Caco-2 (cell line): ENCODE results near the gene RHEX. TPM values are rescaled to one million over a fixed set of nuclear protein-coding genes. Genes with fewer than 3 reads are reported as not detected.

Source experiments
- BruUV-seq: library from RNA; stranded (reverse); fragments of 400-500 nt; replicated peaks from 2 replicates; lab custom pipeline; 2021; lab: Mats Ljungman, UMichigan
- CTCF ChIA-PET: fragments of 300-600 bp; sonication (Branson Sonifier 250); formaldehyde crosslinking; loops from one replicate; lab custom pipeline; 2022; ENCODE audit warnings: antibody characterized with exemption; lab: Charles Lee
- POLR2A ChIA-PET: fragments of 300-600 bp; sonication (Branson Sonifier 250); formaldehyde crosslinking; loops from one replicate; lab custom pipeline; 2022; ENCODE audit warnings: antibody characterized with exemption; lab: Charles Lee
- DNase-seq, 2 experiments: peaks; one replicate each; pipeline versions ENCODE4 v3.0.0 to v3.0.0-alpha.2; 2020 to 2022
- H3K27me3 ChIP-seq: replicated peaks from 2 replicates; pipeline ENCODE4 v1.6.0; 2011; ENCODE audit warnings: low read length; ENCODE audit not compliant: control insufficient read depth, insufficient read depth
- H3K36me3 ChIP-seq: 2 replicates; pipeline ENCODE4 v1.5.1; 2011; ENCODE audit warnings: low read length; ENCODE audit not compliant: control insufficient read depth, insufficient read depth
- H3K4me1 ChIP-seq: fragments of 250-450 bp; sonication (Bioruptor Pico); 2 replicates; pipeline ENCODE4 v1.5.1; 2020; ENCODE audit warnings: mild to moderate bottlenecking
- H3K4me3 ChIP-seq: 2 replicates; pipeline ENCODE4 v1.5.1; 2011; ENCODE audit warnings: low read depth, mild to moderate bottlenecking, control low read depth, low read length
- H3K9me3 ChIP-seq: fragments of 250-450 bp; sonication (Bioruptor Pico); 2 replicates; pipeline ENCODE4 v1.5.1; 2020; ENCODE audit warnings: mild to moderate bottlenecking, moderate library complexity
- H3K27ac Mint-ChIP-seq: one replicate; pipeline ENCODE4 v1.8.0; 2022; ENCODE audit warnings: mixed read lengths; ENCODE audit not compliant: unreplicated experiment
- H3K27me3 Mint-ChIP-seq: one replicate; pipeline ENCODE4 v1.8.0; 2022; ENCODE audit warnings: mixed read lengths; ENCODE audit not compliant: insufficient read depth, unreplicated experiment
- H3K36me3 Mint-ChIP-seq: one replicate; pipeline ENCODE4 v1.8.0; 2022; ENCODE audit warnings: mild to moderate bottlenecking, mixed read lengths; ENCODE audit not compliant: insufficient read depth, unreplicated experiment
- H3K4me1 Mint-ChIP-seq: one replicate; pipeline ENCODE4 v1.8.0; 2022; ENCODE audit warnings: low read depth, mixed read lengths; ENCODE audit not compliant: unreplicated experiment
- H3K4me3 Mint-ChIP-seq: one replicate; pipeline ENCODE4 v1.8.0; 2022; ENCODE audit warnings: mild to moderate bottlenecking, moderate library complexity, mixed read lengths; ENCODE audit not compliant: unreplicated experiment
- H3K9me3 Mint-ChIP-seq: one replicate; pipeline ENCODE4 v1.8.0; 2022; ENCODE audit warnings: mixed read lengths; ENCODE audit not compliant: unreplicated experiment
- intact Hi-C: fragments of 100-400 bp; cut with micrococcal nuclease; formaldehyde crosslinking; loops from one replicate; pipeline ENCODE4 v1.10.0; 2022; ENCODE audit not compliant: unreplicated experiment
- total RNA-seq: library from RNA; stranded (reverse); gene quantifications from 2 replicates; pipeline ENCODE4 v1.2.3, GENCODE V29; 2022
- TF ChIP-seq, protein P1 (sequence below), 2 experiments: fragments of 200-600 bp in 1 of 2; IDR thresholded peaks; 1 replicate in 1 of 2; 2 replicates in 1 of 2; pipeline versions ENCODE4 v1.5.1 to v1.8.0; 2011 to 2022; ENCODE audit warnings: antibody characterized with exemption in 1 of 2, control low read depth in 1 of 2, inconsistent platforms in 1 of 2, low read depth in 1 of 2, low read length in 1 of 2, mild to moderate bottlenecking in 1 of 2, moderate library complexity in 1 of 2; ENCODE audit not compliant: insufficient read depth in 1 of 2, severe bottlenecking in 1 of 2, unreplicated experiment in 1 of 2

The RHEX gene
- total RNA-seq, 1 experiment from 2014 or later = not detected

DNA sequence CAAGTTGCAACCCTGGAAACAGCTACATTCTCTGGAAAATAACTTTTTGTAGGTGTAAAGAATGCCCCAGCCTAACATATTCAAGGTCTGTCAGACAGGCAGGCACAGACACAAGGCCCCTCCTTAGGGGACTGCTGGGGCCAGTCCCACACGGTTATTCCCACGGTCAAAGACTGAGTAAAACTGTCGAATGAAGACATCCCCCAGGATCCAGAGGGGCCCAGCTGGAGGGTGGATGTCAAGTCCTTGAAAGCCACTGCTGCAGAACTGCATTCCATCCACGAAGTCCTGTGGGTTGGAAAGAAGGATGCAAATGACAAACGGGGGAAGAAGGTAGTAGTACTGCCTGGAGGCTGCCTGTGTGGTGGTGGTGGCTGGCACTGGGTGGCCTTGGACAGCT lies 42.9 kb upstream of the RHEX start:
- Mint-ChIP-seq H3K27me3 (no peaks in the 10 kb centered on the region), H3K27ac (no peak overlapping the region), H3K4me3 (no peak overlapping the region), H3K9me3 (no peaks in the 10 kb centered on the region), H3K36me3 (no peaks in the 10 kb centered on the region), H3K4me1 (no peaks in the 10 kb centered on the region)
- BruUV-seq = no TSS peak
- H3K4me3 ChIP-seq = no peak overlapping the region
- H3K9me3 ChIP-seq = no peaks in the 10 kb centered on the region
- DNase-seq = no peak
- H3K36me3 ChIP-seq = no peaks in the 10 kb centered on the region
- ChIA-PET POLR2A (interaction anchor here (0.6 kb wide), 1 partner anchor 445 kb away, joined by 3 read pairs; no protein-coding TSS in a partner anchor), CTCF (no interaction called here)
- TF ChIP-seq, protein P1, sequence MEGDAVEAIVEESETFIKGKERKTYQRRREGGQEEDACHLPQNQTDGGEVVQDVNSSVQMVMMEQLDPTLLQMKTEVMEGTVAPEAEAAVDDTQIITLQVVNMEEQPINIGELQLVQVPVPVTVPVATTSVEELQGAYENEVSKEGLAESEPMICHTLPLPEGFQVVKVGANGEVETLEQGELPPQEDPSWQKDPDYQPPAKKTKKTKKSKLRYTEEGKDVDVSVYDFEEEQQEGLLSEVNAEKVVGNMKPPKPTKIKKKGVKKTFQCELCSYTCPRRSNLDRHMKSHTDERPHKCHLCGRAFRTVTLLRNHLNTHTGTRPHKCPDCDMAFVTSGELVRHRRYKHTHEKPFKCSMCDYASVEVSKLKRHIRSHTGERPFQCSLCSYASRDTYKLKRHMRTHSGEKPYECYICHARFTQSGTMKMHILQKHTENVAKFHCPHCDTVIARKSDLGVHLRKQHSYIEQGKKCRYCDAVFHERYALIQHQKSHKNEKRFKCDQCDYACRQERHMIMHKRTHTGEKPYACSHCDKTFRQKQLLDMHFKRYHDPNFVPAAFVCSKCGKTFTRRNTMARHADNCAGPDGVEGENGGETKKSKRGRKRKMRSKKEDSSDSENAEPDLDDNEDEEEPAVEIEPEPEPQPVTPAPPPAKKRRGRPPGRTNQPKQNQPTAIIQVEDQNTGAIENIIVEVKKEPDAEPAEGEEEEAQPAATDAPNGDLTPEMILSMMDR (IDR thresholded peaks at IDR 0.05; ENCODE audit: insufficient read depth in 1 of 2, low read depth in 1 of 2, low read length in 1 of 2, severe bottlenecking in 1 of 2, unreplicated experiment in 1 of 2) = no peak
- intact Hi-C loops = no loop called here
- H3K4me1 ChIP-seq = no peaks in the 10 kb centered on the region
- H3K27me3 ChIP-seq = no peaks in the 10 kb centered on the region

DNA sequence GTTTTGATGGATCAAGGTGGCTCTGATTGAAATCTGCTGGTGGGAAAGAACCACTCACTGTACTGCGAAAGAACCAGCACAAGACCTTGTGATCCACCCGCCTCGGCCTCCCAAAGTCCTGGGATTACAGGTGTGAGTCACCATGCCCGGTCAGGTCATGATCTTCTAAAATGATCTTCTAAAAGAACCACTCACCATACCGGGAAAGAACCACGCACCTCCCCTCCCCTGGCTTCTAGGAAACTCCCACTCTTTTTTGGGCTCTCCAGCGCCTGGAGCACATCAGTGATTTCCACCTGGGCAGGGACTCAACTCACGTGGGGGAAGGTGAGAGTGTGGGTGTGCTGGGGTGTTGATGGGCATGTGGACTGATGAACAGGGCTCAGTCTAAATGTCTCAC lies 41.9 kb upstream of the RHEX start:
- Histone ChIP-seq H3K36me3 (no peaks in the 10 kb centered on the region), H3K27me3 (no peaks in the 10 kb centered on the region), H3K4me1 (no peaks in the 10 kb centered on the region), H3K9me3 (no peaks in the 10 kb centered on the region), H3K4me3 (no peak overlapping the region)
- DNase-seq = no peak
- intact Hi-C loops = no loop called here
- H3K4me1 Mint-ChIP-seq = no peaks in the 10 kb centered on the region
- no peak overlapping the region for H3K27ac Mint-ChIP-seq
- TF ChIP-seq, protein P1 (IDR thresholded peaks at IDR 0.05; ENCODE audit: insufficient read depth in 1 of 2, low read depth in 1 of 2, low read length in 1 of 2, severe bottlenecking in 1 of 2, unreplicated experiment in 1 of 2) = no peak
- H3K4me3 Mint-ChIP-seq = no peak overlapping the region
- H3K9me3 Mint-ChIP-seq = no peaks in the 10 kb centered on the region
- ChIA-PET CTCF (no interaction called here), POLR2A (no interaction called here)
- no peaks in the 10 kb centered on the region for H3K27me3 Mint-ChIP-seq
- H3K36me3 Mint-ChIP-seq = no peaks in the 10 kb centered on the region
- no TSS peak for BruUV-seq

DNA sequence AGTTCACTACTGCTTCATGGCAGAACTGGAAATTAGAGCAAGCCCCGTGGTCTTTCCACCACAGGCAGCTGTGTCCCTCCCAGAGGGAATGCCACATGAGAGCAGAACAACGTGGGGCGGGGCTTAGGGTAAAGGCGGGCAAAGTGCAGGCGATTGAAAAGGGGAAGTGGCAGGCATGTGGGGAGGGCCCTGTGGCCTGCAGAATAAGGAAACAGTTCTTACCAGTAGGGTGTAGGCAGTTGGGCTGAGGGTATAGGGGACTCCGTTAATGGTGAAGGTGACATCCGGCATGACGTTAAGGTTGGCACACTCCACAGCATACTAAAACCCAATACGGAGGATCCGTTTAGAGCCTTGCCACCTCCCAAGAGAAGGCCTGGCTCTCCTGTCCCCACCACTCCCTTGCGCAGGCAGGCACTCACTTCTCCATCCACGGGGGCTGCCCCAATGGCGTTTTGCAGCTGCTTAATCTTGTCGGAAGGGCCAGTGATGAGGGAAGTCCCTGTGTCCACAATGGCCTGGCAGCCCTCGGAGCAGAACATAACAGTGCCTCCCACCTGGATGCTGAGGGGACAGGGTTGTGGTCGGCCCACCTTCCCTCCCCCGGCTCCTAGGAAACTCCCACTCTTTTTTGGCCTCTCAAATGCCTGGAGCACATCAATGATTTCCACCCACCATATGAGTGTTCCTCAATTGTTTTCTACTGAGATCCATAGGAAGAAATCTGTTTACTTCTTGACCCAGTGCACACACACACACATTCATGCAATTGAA lies 40.7 kb upstream of the RHEX start:
- DNase-seq = no peak
- BruUV-seq = no TSS peak
- ChIA-PET CTCF (no interaction called here), POLR2A (no interaction called here)
- no peaks in the 10 kb centered on the region for H3K4me1 Mint-ChIP-seq
- Histone ChIP-seq H3K4me3 (no peak overlapping the region), H3K9me3 (no peaks in the 10 kb centered on the region), H3K27me3 (no peaks in the 10 kb centered on the region), H3K4me1 (no peaks in the 10 kb centered on the region), H3K36me3 (no peaks in the 10 kb centered on the region)
- no peaks in the 10 kb centered on the region for H3K27me3 Mint-ChIP-seq
- TF ChIP-seq, protein P1 (IDR thresholded peaks at IDR 0.05; ENCODE audit: insufficient read depth in 1 of 2, low read depth in 1 of 2, low read length in 1 of 2, severe bottlenecking in 1 of 2, unreplicated experiment in 1 of 2) = no peak
- no peaks in the 10 kb centered on the region for H3K36me3 Mint-ChIP-seq
- intact Hi-C loops = no loop called here
- no peak overlapping the region for H3K4me3 Mint-ChIP-seq
- no peaks in the 10 kb centered on the region for H3K9me3 Mint-ChIP-seq
- H3K27ac Mint-ChIP-seq = no peak overlapping the region
